BJ (cell line): ENCODE data around the gene CPNE4. TPM values are rescaled to one million over a fixed set of nuclear protein-coding genes. Genes with fewer than 3 reads are reported as not detected.

Experiments used
- CTCF ChIA-PET: fragments of 350-600 bp; formaldehyde crosslinking; extraction: SDS; loops from one replicate; lab custom pipeline; 2021; ENCODE audit warnings: antibody characterized with exemption, inconsistent platforms; lab: Yijun Ruan, JAX
- POLR2A ChIA-PET: fragments of 300-600 bp; sonication (Branson Sonifier 250); formaldehyde crosslinking; extraction: SDS; loops from one replicate; lab custom pipeline; 2021; ENCODE audit warnings: antibody characterized with exemption; lab: Charles Lee
- DNase-seq: peaks from one replicate; pipeline ENCODE4 v3.0.0-alpha.2; 2011; ENCODE audit warnings: low read depth
- H3K27me3 ChIP-seq: 2 replicates; pipeline ENCODE4 v1.6.0; 2011; ENCODE audit warnings: low read length; ENCODE audit not compliant: control insufficient read depth, insufficient read depth
- H3K36me3 ChIP-seq: 2 replicates; pipeline ENCODE4 v1.5.1; 2011; ENCODE audit warnings: low read length; ENCODE audit not compliant: control insufficient read depth, insufficient read depth
- H3K4me3 ChIP-seq: 2 replicates; pipeline ENCODE4 v1.5.1; 2011; ENCODE audit warnings: low read depth, mild to moderate bottlenecking, control low read depth, low read length
- CTCF ChIP-seq: IDR thresholded peaks from 2 replicates; pipeline ENCODE4 v1.5.1; 2011; ENCODE audit warnings: low read depth, mild to moderate bottlenecking, control low read depth, inconsistent platforms, low read length, moderate library complexity; ENCODE audit not compliant: insufficient read depth
- polyA plus RNA-seq: library from polyadenylated mRNA; depleted of rRNA; stranded (reverse); fragments of >200 nt; gene quantifications from 2 replicates; pipeline ENCODE4 v1.2.3, GENCODE V29; 2011

Gene CPNE4
- polyA plus RNA-seq, 1 experiment: not detected

- H3K27me3 ChIP-seq: no peaks in the 10 kb centered on the region
- POLR2A ChIA-PET: no interaction called here
- TF ChIP-seq CTCF: no peak
- no peak overlapping the region for H3K4me3 ChIP-seq
- CTCF ChIA-PET: interaction anchor here (1.0 to 2.1 kb wide), 3 partner anchors 9 to 465 kb away, joined by 3 to 5 read pairs (median 4); no protein-coding TSS in a partner anchor
- H3K36me3 ChIP-seq: no peaks in the 10 kb centered on the region
- DNase-seq: no peak
These were observed 493.5 kb downstream of the CPNE4 start for GRCh38 chr3:131541288-131541687.

- Histone ChIP-seq H3K27me3 (no peaks in the 10 kb centered on the region), H3K36me3 (no peaks in the 10 kb centered on the region), H3K4me3 (no peak overlapping the region)
- no peak for TF ChIP-seq CTCF
- no peak for DNase-seq
- ChIA-PET CTCF (interaction anchor here (0.6 to 2.1 kb wide), 4 partner anchors 9 to 640 kb away, joined by 3 to 5 read pairs (median 3); no protein-coding TSS in a partner anchor), POLR2A (no interaction called here)
These were observed 494.0 kb downstream of the CPNE4 start for GRCh38 chr3:131540821-131541220.

GRCh38 chr3:131540143-131540542 is 494.7 kb downstream of the CPNE4 start:
- ChIA-PET CTCF (interaction anchor here (0.6 to 2.1 kb wide), 5 partner anchors 10 to 641 kb away, joined by 3 to 5 read pairs (median 3); no protein-coding TSS in a partner anchor), POLR2A (no interaction called here)
- H3K27me3 ChIP-seq: no peaks in the 10 kb centered on the region
- H3K36me3 ChIP-seq: no peaks in the 10 kb centered on the region
- DNase-seq: no peak
- H3K4me3 ChIP-seq: no peak overlapping the region
- TF ChIP-seq CTCF: no peak

GRCh38 chr3:131538968-131539367 is 495.8 kb downstream of the CPNE4 start:
- H3K4me3 ChIP-seq: no peak overlapping the region
- no peak for TF ChIP-seq CTCF
- no peaks in the 10 kb centered on the region for H3K36me3 ChIP-seq
- no peak for DNase-seq
- POLR2A ChIA-PET: no interaction called here
- no peaks in the 10 kb centered on the region for H3K27me3 ChIP-seq
- CTCF ChIA-PET: interaction anchor here (0.8 to 1.7 kb wide), 2 partner anchors 12 to 35 kb away, joined by 3 to 4 read pairs; no protein-coding TSS in a partner anchor

GRCh38 chr3:131537531-131537930 is 497.3 kb downstream of the CPNE4 start:
- Histone ChIP-seq H3K4me3 (no peak overlapping the region), H3K27me3 (no peaks in the 10 kb centered on the region), H3K36me3 (no peaks in the 10 kb centered on the region)
- no peak for DNase-seq
- TF ChIP-seq CTCF: no peak
- CTCF ChIA-PET: interaction anchor here (1.1 to 1.7 kb wide), 2 partner anchors 10 to 16 kb away, joined by 3 to 4 read pairs; no protein-coding TSS in a partner anchor
- POLR2A ChIA-PET: no interaction called here
